ENCODE measurements around the gene TNFSF13. TPM values are rescaled to one million over a fixed set of nuclear protein-coding genes. Genes with fewer than 3 reads are reported as not detected.
A peak's percentile ranks its signal among the peaks of the same experiment; 100 is the strongest.

TNFSF13 gene
- total and polyA plus RNA-seq, 2 donors (not counting 1 experiment from before 2014, with no cell fraction given), result 14.7 to 20.2 TPM

- H3K4me3 Mint-ChIP-seq, result no peak overlapping the region
- no peak for ATAC-seq (ENCODE audit: low read depth)
- peaks cover 79% of the 10 kb centered on the region for H3K4me1 Mint-ChIP-seq
- H3K27ac Mint-ChIP-seq, result peak overlapping the region; percentile 64
- Histone ChIP-seq H3K79me2 (ENCODE audit: control insufficient read depth, insufficient read depth, low read length) (peaks cover 48% of the 10 kb centered on the region), H3K36me3 (replicated peaks in 1 of 2; ENCODE audit: control extremely low read depth in 1 of 2, control insufficient read depth in 1 of 2, extremely low read depth in 1 of 2, insufficient read depth in 2 of 2, low read length in 1 of 2) (peaks cover 22 to 58% of the 10 kb centered on the region in 2 experiments), H3K27ac (ENCODE audit: low read length in 2 of 2) (no peak overlapping the region), H3K9me3 (ENCODE audit: control extremely low read depth in 1 of 3, control insufficient read depth in 2 of 3, insufficient read depth in 1 of 3, low read length in 2 of 3) (no peaks in the 10 kb centered on the region), H3K27me3 (replicated peaks in 1 of 4; ENCODE audit: control extremely low read depth in 1 of 4, control insufficient read depth in 3 of 4, insufficient read depth in 4 of 4, low read length in 3 of 4) (no peaks in the 10 kb centered on the region), H2AFZ (ENCODE audit: insufficient read depth, low read depth, low read length, poor library complexity, severe bottlenecking) (no peak overlapping the region), H3K4me2 (replicated peaks; ENCODE audit: low read depth, low read length, poor library complexity, severe bottlenecking) (no peak overlapping the region), H3K4me1 (ENCODE audit: control insufficient read depth in 2 of 2, insufficient read depth in 2 of 2, low read length in 2 of 2) (peaks cover 49 to 64% of the 10 kb centered on the region in 2 donors), H4K20me1 (ENCODE audit: control insufficient read depth, insufficient read depth, low read length, poor library complexity, severe bottlenecking) (peaks cover 61% of the 10 kb centered on the region), H3K9ac (ENCODE audit: low read length) (no peak overlapping the region), H3K4me3 (ENCODE audit: control extremely low read depth in 1 of 5, extremely low read depth in 1 of 5, insufficient read depth in 1 of 5, low read depth in 2 of 5, low read length in 4 of 5) (no peak overlapping the region)
- no peaks in the 10 kb centered on the region for H3K27me3 Mint-ChIP-seq
- CTCF ChIA-PET, result interaction anchor here (1.2 to 4.9 kb wide), 3 partner anchors 12 to 63 kb away, joined by 4 to 19 read pairs (median 6); partner anchors contain the start of gene SOX15
- TF ChIP-seq CTCF (IDR thresholded peaks at IDR 0.05) (no peak), EZH2 (IDR thresholded peaks at IDR 0.05; ENCODE audit: borderline replicate concordance, insufficient read depth, low read depth, low read length, poor library complexity, severe bottlenecking) (no peak)
- DNase-seq, result no peak
- no peaks in the 10 kb centered on the region for H3K9me3 Mint-ChIP-seq (ENCODE audit: insufficient read depth)
- WGBS (ENCODE audit: insufficient coverage), result 93% methylated on average over 13 of the region's 17 CpGs
- intact Hi-C loops (cut with micrococcal nuclease), result loop anchor here (10.0 kb wide), 1 partner anchor 563 kb away; the partner anchor contains the start of gene RNASEK
- POLR2A ChIA-PET, result no interaction called here
These were observed 19.0 kb downstream of the TNFSF13 start for GRCh38 chr17:7577327-7578199.
